ENCODE data around the gene TARS1.
"Not testable (repeated sequence)": the region's sequence is repeated elsewhere in the genome, so short reads cannot be mapped to it uniquely, and the experiment has no call there.

The TARS1 gene

GRCh38 chr5:33488558-33489355 lies 48.0 kb downstream of the TARS1 start:
- DNase-seq (ENCODE audit: low spot score), result no peak

GRCh38 chr5:33489481-33490067 lies 48.8 kb downstream of the TARS1 start:
- DNase-seq (ENCODE audit: low spot score), result no peak

- DNase-seq (ENCODE audit: low spot score), result no peak
Measured at GRCh38 chr5:33490071-33490665, 49.4 kb downstream of the TARS1 start.

DNA sequence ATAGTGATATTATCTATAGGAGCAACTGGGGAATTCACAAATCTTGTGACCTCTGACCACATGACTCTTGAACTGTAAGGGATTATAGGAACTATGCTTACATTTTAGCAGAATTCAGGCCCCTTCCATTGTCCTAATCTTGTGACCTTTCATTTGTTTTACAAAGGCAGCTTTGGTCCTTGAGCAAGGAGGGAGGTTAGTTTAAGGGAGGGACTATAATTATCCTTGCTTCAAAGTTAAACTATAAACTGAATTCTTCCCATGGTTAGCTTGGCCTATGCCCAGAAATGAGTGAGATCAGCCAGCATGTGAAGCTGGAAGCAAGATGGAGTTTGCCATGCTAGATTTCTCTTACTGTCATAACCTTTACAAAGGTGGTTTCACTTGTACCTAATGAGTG lies 51.2 kb downstream of the TARS1 start:
- DNase-seq (ENCODE audit: low spot score), result no peak

DNA sequence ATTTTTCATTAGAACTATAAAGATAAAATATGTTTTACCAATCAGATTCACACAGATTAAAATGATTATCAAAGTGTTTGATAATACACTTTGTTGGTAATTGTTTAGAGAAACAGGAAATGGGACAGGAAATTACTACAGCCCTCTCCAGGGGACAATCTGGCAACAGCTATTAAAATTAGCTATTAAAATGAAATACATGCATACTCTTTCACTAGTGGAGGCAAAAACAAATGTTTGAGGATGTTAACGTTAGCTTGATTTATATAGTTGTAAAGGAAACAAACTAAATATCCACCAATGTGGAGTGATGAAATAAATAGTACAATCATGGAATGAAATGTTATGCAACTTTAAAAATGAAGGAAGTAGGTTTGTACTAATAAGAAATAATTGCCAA lies 53.7 kb downstream of the TARS1 start:
- no peak for DNase-seq (ENCODE audit: low spot score)

DNA sequence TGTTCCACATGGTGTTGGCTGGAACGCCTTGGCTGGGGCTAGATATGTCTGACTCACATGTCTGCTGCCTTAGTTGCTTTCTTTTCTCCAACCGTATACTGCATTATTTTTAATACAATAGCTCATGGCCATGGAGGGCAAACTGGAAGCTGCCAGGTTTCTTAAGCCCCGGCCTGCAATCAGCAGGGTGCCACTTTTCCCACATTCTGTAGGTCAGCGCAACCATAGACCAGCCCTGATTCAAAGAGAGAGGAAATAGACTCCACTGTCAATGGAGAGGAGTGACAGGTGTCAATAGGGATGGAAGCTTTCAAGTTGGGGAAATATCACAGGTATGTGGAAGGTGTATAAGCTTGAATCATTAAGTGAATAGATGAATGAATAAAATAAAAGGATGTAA lies 60.5 kb downstream of the TARS1 start:
- DNase-seq (ENCODE audit: low spot score), result no peak

- no peak for DNase-seq (ENCODE audit: low spot score)
Measured at GRCh38 chr5:33501899-33502298, 61.1 kb downstream of the TARS1 start.

GRCh38 chr5:33504570-33504969 lies 63.8 kb downstream of the TARS1 start:
- DNase-seq (ENCODE audit: low spot score), result no peak

- no peak for DNase-seq (ENCODE audit: low spot score)
Measured at GRCh38 chr5:33507426-33507825, 66.7 kb downstream of the TARS1 start.

- no peak for DNase-seq (ENCODE audit: low spot score)
Measured at GRCh38 chr5:33509036-33509435, 68.3 kb downstream of the TARS1 start.

GRCh38 chr5:33513462-33514185 lies 72.9 kb downstream of the TARS1 start:
- no peak for DNase-seq (ENCODE audit: low spot score)

GRCh38 chr5:33515366-33515765 lies 74.6 kb downstream of the TARS1 start:
- not testable (repeated sequence) for DNase-seq (ENCODE audit: low spot score)

DNA sequence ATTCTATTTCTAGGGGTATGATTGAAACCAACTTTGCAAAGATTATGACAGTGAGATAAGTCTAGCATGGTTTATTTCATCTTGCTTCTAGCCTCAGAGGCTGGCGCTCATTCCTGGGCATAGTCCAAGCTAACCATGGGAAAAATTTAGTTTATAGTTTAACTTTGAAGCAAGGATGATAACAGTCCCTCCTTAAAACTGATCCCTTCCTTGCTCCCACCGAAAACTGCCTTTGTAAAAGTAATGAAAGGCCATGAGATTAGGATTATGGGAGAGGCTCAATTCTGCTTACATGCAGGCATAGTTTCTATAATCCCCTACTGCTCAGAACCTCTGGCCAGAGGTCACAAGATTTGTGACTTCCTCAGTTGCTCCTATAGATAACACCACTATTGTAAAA lies 75.7 kb downstream of the TARS1 start:
- DNase-seq (ENCODE audit: low spot score), result no peak

Measured in CD4-positive, alpha-beta T cell treated with Interleukin-6 at 100 ng/mL for 8 hours (primary cell).